ENCODE results near the gene LRMDA.

- TF ChIP-seq EZH2 (IDR thresholded peaks at IDR 0.05; ENCODE audit: low read depth, low read length, severe bottlenecking) (no peak), CTCF (IDR thresholded peaks at IDR 0.05; ENCODE audit: control extremely low read depth in 1 of 3, insufficient read depth in 1 of 3, low read depth in 1 of 3, low read length in 3 of 3) (no peak), POLR2AphosphoS5 (IDR thresholded peaks at IDR 0.05; ENCODE audit: low read depth, low read length) (no peak), CEBPB (IDR thresholded peaks at IDR 0.05; ENCODE audit: low read depth, low read length) (no peak), RFX5 (IDR thresholded peaks at IDR 0.05; ENCODE audit: borderline replicate concordance, low read depth, low read length) (no peak), EP300 (IDR thresholded peaks at IDR 0.05; ENCODE audit: borderline replicate concordance in 1 of 2, low read depth in 2 of 2, low read length in 2 of 2) (no peak), USF2 (IDR thresholded peaks at IDR 0.05; ENCODE audit: low read length) (no peak), ZNF274 (IDR thresholded peaks at IDR 0.05; ENCODE audit: borderline replicate concordance, extremely low read depth, low read length) (no peak), SIN3A (conservative IDR thresholded peaks at IDR 0.05 in 1 of 2, IDR thresholded peaks at IDR 0.05 in 1 of 2; ENCODE audit: low read depth in 1 of 2, low read length in 2 of 2) (no peak), POLR2A (IDR thresholded peaks at IDR 0.05; ENCODE audit: control extremely low read depth in 1 of 2, low read depth in 2 of 2, low read length in 2 of 2) (no peak), EGR1 (IDR thresholded peaks at IDR 0.05; ENCODE audit: borderline replicate concordance, low read depth, low read length) (no peak)
Observed at GRCh38 chr10:75474106-75474505, 42.7 kb downstream of the LRMDA start.
